ENCODE results near the gene RPL38.

- TF ChIP-seq POLR2A (IDR thresholded peaks at IDR 0.05; ENCODE audit: low read length), result no peak
- TF ChIP-seq CTCF (IDR thresholded peaks at IDR 0.05), result no peak
- no peak for TF ChIP-seq HEYL (CRISPR knock-in tag; IDR thresholded peaks at IDR 0.05)
- no peak for TF ChIP-seq USF2 (IDR thresholded peaks at IDR 0.05)
- TF ChIP-seq KDM5A (IDR thresholded peaks at IDR 0.05), result no peak
- TF ChIP-seq HOXA7 (CRISPR knock-in tag; IDR thresholded peaks at IDR 0.05), result no peak
- no peak for TF ChIP-seq POLR2AphosphoS2 (conservative IDR thresholded peaks at IDR 0.05; ENCODE audit: low read length)
- no peak for TF ChIP-seq TP53 (CRISPR knock-in tag; IDR thresholded peaks at IDR 0.05)
Observed at GRCh38 chr17:74170924-74171323, 32.6 kb upstream of the RPL38 start.

Measured in A549 (cell line).